ENCODE data around the gene METTL5. TPM values are rescaled to one million over a fixed set of nuclear protein-coding genes. Genes with fewer than 3 reads are reported as not detected.

The METTL5 gene
- total RNA-seq, 1 donor from 2014 or later = 52.3 TPM

GRCh38 chr2:169790581-169790980 lies 34.1 kb downstream of the METTL5 start:
- Mint-ChIP-seq H3K9me3 (ENCODE audit: unreplicated experiment) (no peaks in the 10 kb centered on the region), H3K27ac (ENCODE audit: unreplicated experiment) (no peak overlapping the region), H3K36me3 (ENCODE audit: low read depth, unreplicated experiment) (no peaks in the 10 kb centered on the region), H3K4me3 (ENCODE audit: unreplicated experiment) (no peak overlapping the region), H3K27me3 (ENCODE audit: low read depth, unreplicated experiment) (peaks cover 1% of the 10 kb centered on the region), H3K4me1 (ENCODE audit: low read depth, unreplicated experiment) (no peaks in the 10 kb centered on the region)
- no peak overlapping the region for H2AFZ ChIP-seq (ENCODE audit: low read depth, low read length)
- peaks cover 3% of the 10 kb centered on the region for H3K4me1 ChIP-seq (ENCODE audit: insufficient read depth, low read length)
- TF ChIP-seq, protein P1, sequence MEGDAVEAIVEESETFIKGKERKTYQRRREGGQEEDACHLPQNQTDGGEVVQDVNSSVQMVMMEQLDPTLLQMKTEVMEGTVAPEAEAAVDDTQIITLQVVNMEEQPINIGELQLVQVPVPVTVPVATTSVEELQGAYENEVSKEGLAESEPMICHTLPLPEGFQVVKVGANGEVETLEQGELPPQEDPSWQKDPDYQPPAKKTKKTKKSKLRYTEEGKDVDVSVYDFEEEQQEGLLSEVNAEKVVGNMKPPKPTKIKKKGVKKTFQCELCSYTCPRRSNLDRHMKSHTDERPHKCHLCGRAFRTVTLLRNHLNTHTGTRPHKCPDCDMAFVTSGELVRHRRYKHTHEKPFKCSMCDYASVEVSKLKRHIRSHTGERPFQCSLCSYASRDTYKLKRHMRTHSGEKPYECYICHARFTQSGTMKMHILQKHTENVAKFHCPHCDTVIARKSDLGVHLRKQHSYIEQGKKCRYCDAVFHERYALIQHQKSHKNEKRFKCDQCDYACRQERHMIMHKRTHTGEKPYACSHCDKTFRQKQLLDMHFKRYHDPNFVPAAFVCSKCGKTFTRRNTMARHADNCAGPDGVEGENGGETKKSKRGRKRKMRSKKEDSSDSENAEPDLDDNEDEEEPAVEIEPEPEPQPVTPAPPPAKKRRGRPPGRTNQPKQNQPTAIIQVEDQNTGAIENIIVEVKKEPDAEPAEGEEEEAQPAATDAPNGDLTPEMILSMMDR (IDR thresholded peaks at IDR 0.05; ENCODE audit: insufficient read depth, low read depth, low read length) = no peak
- no peak for TF ChIP-seq EZH2 (IDR thresholded peaks at IDR 0.05; ENCODE audit: insufficient read depth, low read length)
- H3K36me3 ChIP-seq (ENCODE audit: insufficient read depth, low read length) = no peaks in the 10 kb centered on the region
- no peak overlapping the region for H3K4me2 ChIP-seq (ENCODE audit: low read length)
- no peak overlapping the region for H3K9ac ChIP-seq (ENCODE audit: low read length)
- FAIRE-seq (no peak), DNase-seq (ENCODE audit: low read depth) (no peak)
- no peaks in the 10 kb centered on the region for H3K9me3 ChIP-seq (ENCODE audit: insufficient read depth, low read depth, low read length)
- H3K27ac ChIP-seq (ENCODE audit: low read depth, low read length) = no peak overlapping the region
- H4K20me1 ChIP-seq (ENCODE audit: insufficient read depth, low read length) = no peaks in the 10 kb centered on the region
- no peaks in the 10 kb centered on the region for H3K79me2 ChIP-seq (ENCODE audit: insufficient read depth, low read length)
- no peaks in the 10 kb centered on the region for H3K27me3 ChIP-seq (ENCODE audit: insufficient read depth, low read length)
- no peak overlapping the region for H3K4me3 ChIP-seq (ENCODE audit: insufficient read depth, low read depth, low read length)

DNA sequence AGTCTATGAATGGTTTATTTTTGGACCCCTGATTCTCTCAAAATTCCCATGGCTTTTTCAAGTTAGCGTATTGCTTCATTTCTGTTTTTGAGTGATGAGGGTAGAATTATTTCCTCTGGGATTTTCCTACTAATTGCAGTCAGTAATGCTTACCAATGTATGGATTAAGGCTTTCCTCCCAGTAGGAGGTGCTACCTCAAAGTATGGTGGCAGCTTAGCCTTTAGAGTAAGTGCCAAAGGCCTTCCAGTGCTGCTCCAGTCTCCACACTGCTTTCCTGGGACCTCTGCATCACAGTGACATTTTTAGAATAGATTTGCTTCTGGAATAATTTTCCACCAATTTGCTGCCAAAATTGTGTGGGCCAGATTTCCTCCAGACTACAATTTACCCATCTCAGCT lies 42.2 kb downstream of the METTL5 start:
- H3K27me3 Mint-ChIP-seq (ENCODE audit: low read depth, unreplicated experiment) = peaks cover 2% of the 10 kb centered on the region
- Histone ChIP-seq H3K9me3 (ENCODE audit: insufficient read depth, low read depth, low read length) (no peaks in the 10 kb centered on the region), H3K4me1 (ENCODE audit: insufficient read depth, low read length) (no peaks in the 10 kb centered on the region), H3K9ac (ENCODE audit: low read length) (no peak overlapping the region), H3K4me3 (ENCODE audit: insufficient read depth, low read depth, low read length) (no peak overlapping the region), H4K20me1 (ENCODE audit: insufficient read depth, low read length) (no peaks in the 10 kb centered on the region), H2AFZ (ENCODE audit: low read depth, low read length) (no peak overlapping the region), H3K36me3 (ENCODE audit: insufficient read depth, low read length) (no peaks in the 10 kb centered on the region), H3K27me3 (ENCODE audit: insufficient read depth, low read length) (no peaks in the 10 kb centered on the region), H3K79me2 (ENCODE audit: insufficient read depth, low read length) (no peaks in the 10 kb centered on the region), H3K4me2 (ENCODE audit: low read length) (no peak overlapping the region), H3K27ac (ENCODE audit: low read depth, low read length) (no peak overlapping the region)
- no peaks in the 10 kb centered on the region for H3K36me3 Mint-ChIP-seq (ENCODE audit: low read depth, unreplicated experiment)
- H3K4me3 Mint-ChIP-seq (ENCODE audit: unreplicated experiment) = no peak overlapping the region
- no peaks in the 10 kb centered on the region for H3K9me3 Mint-ChIP-seq (ENCODE audit: unreplicated experiment)
- DNase-seq (ENCODE audit: low read depth) (no peak), FAIRE-seq (no peak)
- no peak overlapping the region for H3K27ac Mint-ChIP-seq (ENCODE audit: unreplicated experiment)
- TF ChIP-seq, protein P1 (IDR thresholded peaks at IDR 0.05; ENCODE audit: insufficient read depth, low read depth, low read length) = no peak
- TF ChIP-seq EZH2 (IDR thresholded peaks at IDR 0.05; ENCODE audit: insufficient read depth, low read length) = no peak
- H3K4me1 Mint-ChIP-seq (ENCODE audit: low read depth, unreplicated experiment) = no peaks in the 10 kb centered on the region

DNA sequence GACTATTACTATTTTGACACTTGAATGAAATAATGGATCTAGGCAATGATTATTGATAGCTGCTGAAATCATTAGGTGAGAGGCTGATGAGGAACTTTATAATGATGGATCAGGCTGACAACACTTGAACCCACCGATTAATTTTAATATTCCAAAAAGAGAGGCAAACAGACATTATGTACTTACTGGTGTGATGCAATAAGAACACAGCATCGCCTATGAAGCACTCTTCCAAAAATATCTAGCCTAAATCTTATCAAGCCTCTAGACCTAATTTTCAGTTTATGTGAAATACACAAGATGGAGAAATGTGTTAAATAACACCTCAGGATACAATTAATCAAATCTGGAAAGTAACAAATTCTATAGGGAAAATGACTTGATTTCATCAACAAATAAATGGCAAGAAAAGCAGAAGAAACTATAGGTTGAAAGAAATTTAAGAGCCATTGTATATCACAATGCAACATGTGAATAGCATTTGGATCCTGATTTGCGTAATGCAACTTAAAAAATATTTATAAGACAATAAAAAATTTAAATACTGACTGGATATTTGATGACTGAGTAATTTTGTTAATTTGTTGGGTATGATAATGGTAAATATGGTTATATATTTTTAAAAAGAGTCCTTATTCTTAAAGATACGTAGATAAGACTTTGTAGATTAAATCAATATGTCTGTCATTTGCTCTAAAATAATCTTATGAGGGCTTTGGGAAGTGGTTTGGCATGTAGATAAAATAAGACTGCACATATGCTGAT lies 43.3 kb downstream of the METTL5 start:
- DNase-seq (ENCODE audit: low read depth) = no peak
- Histone ChIP-seq H3K4me1 (ENCODE audit: insufficient read depth, low read length) (peaks cover 4% of the 10 kb centered on the region), H3K4me3 (ENCODE audit: insufficient read depth, low read depth, low read length) (no peak overlapping the region), H3K27ac (ENCODE audit: low read depth, low read length) (no peak overlapping the region), H2AFZ (ENCODE audit: low read depth, low read length) (no peak overlapping the region), H4K20me1 (ENCODE audit: insufficient read depth, low read length) (no peaks in the 10 kb centered on the region), H3K36me3 (ENCODE audit: insufficient read depth, low read length) (no peaks in the 10 kb centered on the region), H3K9ac (ENCODE audit: low read length) (no peak overlapping the region), H3K27me3 (ENCODE audit: insufficient read depth, low read length) (no peaks in the 10 kb centered on the region), H3K9me3 (ENCODE audit: insufficient read depth, low read depth, low read length) (no peaks in the 10 kb centered on the region), H3K4me2 (ENCODE audit: low read length) (no peak overlapping the region), H3K79me2 (ENCODE audit: insufficient read depth, low read length) (no peaks in the 10 kb centered on the region)
- Mint-ChIP-seq H3K4me3 (ENCODE audit: unreplicated experiment) (no peak overlapping the region), H3K36me3 (ENCODE audit: low read depth, unreplicated experiment) (no peaks in the 10 kb centered on the region), H3K27me3 (ENCODE audit: low read depth, unreplicated experiment) (peaks cover 2% of the 10 kb centered on the region), H3K9me3 (ENCODE audit: unreplicated experiment) (no peaks in the 10 kb centered on the region), H3K4me1 (ENCODE audit: low read depth, unreplicated experiment) (peaks cover 4% of the 10 kb centered on the region), H3K27ac (ENCODE audit: unreplicated experiment) (no peak overlapping the region)
- TF ChIP-seq, protein P1 (IDR thresholded peaks at IDR 0.05; ENCODE audit: insufficient read depth, low read depth, low read length) = no peak
- no peak for TF ChIP-seq EZH2 (IDR thresholded peaks at IDR 0.05; ENCODE audit: insufficient read depth, low read length)
- FAIRE-seq = no peak

All from astrocyte (in vitro differentiated cells and primary cell).